ENCODE results near the gene KLF13.

- TF ChIP-seq REST (IDR thresholded peaks at IDR 0.05; ENCODE audit: insufficient replicate concordance, low read depth) (no peak), CTCF (IDR thresholded peaks at IDR 0.05; ENCODE audit: insufficient read depth, low read length) (no peak), SPI1 (IDR thresholded peaks at IDR 0.05; ENCODE audit: borderline replicate concordance, low read depth) (no peak)
Observed at GRCh38 chr15:31347981-31348803, 21.6 kb downstream of the KLF13 start.

Data from HL-60 (cell line).